PC-3 (cell line): ENCODE results near the gene HOGA1. TPM values are rescaled to one million over a fixed set of nuclear protein-coding genes. Genes with fewer than 3 reads are reported as not detected.
A peak's percentile ranks its signal among the peaks of the same experiment; 100 is the strongest.

Source experiments
- ATAC-seq: fragments of 200-7000 bp; cut with Tn5 transposase; 2 replicates; pipeline ENCODE4 v1.9.1; 2020; ENCODE audit warnings: mild to moderate bottlenecking, moderate library complexity
- BruUV-seq: library from RNA; stranded (reverse); fragments of 400-500 nt; replicated peaks from 2 replicates; lab custom pipeline; 2021; lab: Mats Ljungman, UMichigan
- CTCF ChIA-PET: fragments of 300-600 bp; sonication (Branson Sonifier 250); formaldehyde crosslinking; loops from one replicate; lab custom pipeline; 2022; ENCODE audit warnings: antibody characterized with exemption; lab: Charles Lee
- POLR2A ChIA-PET: fragments of 300-600 bp; sonication (Branson Sonifier 250); formaldehyde crosslinking; loops from one replicate; lab custom pipeline; 2022; ENCODE audit warnings: antibody characterized with exemption; ENCODE audit not compliant: unreplicated experiment; lab: Charles Lee
- DNase-seq: peaks from one replicate; pipeline ENCODE4 v3.0.0-alpha.2; 2015
- H2AFZ ChIP-seq: fragments of 300-600 bp; sonication (generic); 2 replicates; pipeline ENCODE4 v1.6.0; 2016; ENCODE audit warnings: antibody characterized with exemption, low read length
- H3F3A ChIP-seq: fragments of 300-600 bp; sonication (generic); one replicate; pipeline ENCODE4 v1.6.0; 2017; ENCODE audit warnings: antibody characterized with exemption, low read length, control low read depth, mild to moderate bottlenecking; ENCODE audit not compliant: unreplicated experiment
- H3K27ac ChIP-seq: fragments of 300-600 bp; sonication (generic); 2 replicates; pipeline ENCODE4 v1.5.1; 2016; ENCODE audit warnings: mild to moderate bottlenecking, low read length
- H3K27me3 ChIP-seq: fragments of 300-600 bp; sonication (generic); 2 replicates; pipeline ENCODE4 v1.6.1; 2016; ENCODE audit warnings: low read length, mixed read lengths
- H3K36me3 ChIP-seq: fragments of 300-600 bp; sonication (generic); 2 replicates; pipeline ENCODE4 v1.6.1; 2016; ENCODE audit warnings: low read depth, mixed run types, low read length, mixed read lengths
- H3K4me1 ChIP-seq: fragments of 300-600 bp; sonication (generic); 2 replicates; pipeline ENCODE4 v1.5.1; 2016; ENCODE audit warnings: low read length; ENCODE audit not compliant: insufficient read depth
- H3K4me2 ChIP-seq: fragments of 300-600 bp; sonication (generic); 2 replicates; pipeline ENCODE4 v1.6.0; 2016; ENCODE audit warnings: low read length
- H3K4me3 ChIP-seq: fragments of 300-600 bp; sonication (generic); 2 replicates; pipeline ENCODE4 v1.5.1; 2016; ENCODE audit warnings: mild to moderate bottlenecking, low read length, mixed read lengths
- H3K79me2 ChIP-seq: fragments of 300-600 bp; sonication (generic); 2 replicates; pipeline ENCODE4 v1.6.1; 2017; ENCODE audit warnings: low read length, mixed read lengths
- H3K9ac ChIP-seq: fragments of 300-600 bp; sonication (generic); 2 replicates; pipeline ENCODE4 v1.6.0; 2016; ENCODE audit warnings: mild to moderate bottlenecking, low read length
- H3K9me2 ChIP-seq: fragments of 300-600 bp; sonication (generic); replicated peaks from 2 replicates; pipeline ENCODE4 v1.6.1; 2016; ENCODE audit warnings: mixed run types, low read length, mixed read lengths
- H3K9me3 ChIP-seq: fragments of 300-600 bp; sonication (generic); 2 replicates; pipeline ENCODE4 v1.6.1; 2016; ENCODE audit warnings: low read length, mixed read lengths
- H4K20me1 ChIP-seq: fragments of 300-600 bp; sonication (generic); 2 replicates; pipeline ENCODE4 v1.6.1; 2016; ENCODE audit warnings: low read length, mixed read lengths
- EZH2 ChIP-seq: fragments of 300-600 bp; sonication (generic); IDR thresholded peaks from one replicate; pipeline ENCODE4 v1.6.1; 2017; ENCODE audit warnings: antibody characterized with exemption, mild to moderate bottlenecking, low read length; ENCODE audit not compliant: unreplicated experiment
- EZH2phosphoT487 ChIP-seq: fragments of 300-600 bp; sonication (generic); IDR thresholded peaks from 2 replicates; pipeline ENCODE4 v1.6.1; 2018; ENCODE audit warnings: mild to moderate bottlenecking, antibody characterized with exemption, low read length, borderline replicate concordance
- intact Hi-C: fragments of 100-400 bp; cut with micrococcal nuclease; formaldehyde crosslinking; loops from 2 replicates; pipeline ENCODE4 v1.9.0; 2023
- total RNA-seq: library from RNA; depleted of rRNA; stranded (reverse); fragments of >200 nt; gene quantifications from 2 replicates; pipeline ENCODE4 v1.2.3, GENCODE V29; 2014
- TF ChIP-seq, protein P1 (sequence below): fragments of 300-600 bp; sonication (generic); conservative IDR thresholded peaks from 2 replicates; pipeline ENCODE4 v1.5.1; 2017; ENCODE audit warnings: antibody characterized with exemption, low read depth, mild to moderate bottlenecking, low read length

HOGA1 gene
- total RNA-seq, 1 experiment from 2014 or later: 0.15 TPM

- H3K27ac ChIP-seq: peak overlapping the region; percentile 99
- peak; percentile 67 for ATAC-seq
- H3F3A ChIP-seq: no peaks in the 10 kb centered on the region
- peaks cover 15% of the 10 kb centered on the region; the same call in 1 of the 2 replicates for H3K79me2 ChIP-seq
- ChIA-PET CTCF (no interaction called here), POLR2A (no interaction called here)
- peak overlapping the region; percentile 87 for H3K9ac ChIP-seq
- H3K27me3 ChIP-seq: no peaks in the 10 kb centered on the region
- H3K4me2 ChIP-seq: peak overlapping the region; percentile 71
- H3K4me3 ChIP-seq: peak overlapping the region; percentile 16; the same call in 1 of the 2 replicates
- H3K9me3 ChIP-seq: no peaks in the 10 kb centered on the region
- peaks cover 41% of the 10 kb centered on the region for H3K4me1 ChIP-seq
- peak; percentile 95 for DNase-seq
- H2AFZ ChIP-seq: peak overlapping the region; percentile 72
- no peaks in the 10 kb centered on the region for H4K20me1 ChIP-seq
- intact Hi-C loops: loop anchor here (2.0 to 5.0 kb wide), 2 partner anchors 44 to 60 kb away; partner anchors contain the start of genes MMS19 and UBTD1
- TF ChIP-seq EZH2: no peak
- no peaks in the 10 kb centered on the region for H3K36me3 ChIP-seq
- H3K9me2 ChIP-seq: no peaks in the 10 kb centered on the region
- BruUV-seq: TSS peak; percentile 41
These were observed 41.8 kb upstream of the HOGA1 start for GRCh38 chr10:97542169-97543024.

GRCh38 chr10:97543025-97543546, 41.1 kb upstream of the HOGA1 start:
- no peaks in the 10 kb centered on the region for H3K36me3 ChIP-seq
- no peaks in the 10 kb centered on the region for H3K27me3 ChIP-seq
- CTCF ChIA-PET: no interaction called here
- no TSS peak for BruUV-seq
- H3K9ac ChIP-seq: peak overlapping the region; percentile 87
- H4K20me1 ChIP-seq: no peaks in the 10 kb centered on the region
- no peaks in the 10 kb centered on the region for H3K9me3 ChIP-seq
- intact Hi-C loops: loop anchor here (2.0 to 5.0 kb wide), 2 partner anchors 44 to 61 kb away; partner anchors contain the start of genes MMS19 and UBTD1
- DNase-seq (peak; percentile 88), ATAC-seq (peak; percentile 76)
- H3K4me1 ChIP-seq: peaks cover 41% of the 10 kb centered on the region
- H3K27ac ChIP-seq: peak overlapping the region; percentile 99
- no peaks in the 10 kb centered on the region for H3F3A ChIP-seq
- H3K4me3 ChIP-seq: peak overlapping the region; percentile 23; the same call in 1 of the 2 replicates
- H3K4me2 ChIP-seq: peak overlapping the region; percentile 76
- peaks cover 15% of the 10 kb centered on the region; the same call in 1 of the 2 replicates for H3K79me2 ChIP-seq
- POLR2A ChIA-PET: no interaction called here
- no peak overlapping the region; the same call in 1 of the 2 replicates for H2AFZ ChIP-seq
- no peaks in the 10 kb centered on the region for H3K9me2 ChIP-seq
- no peak for TF ChIP-seq EZH2phosphoT487
- no peak for TF ChIP-seq EZH2
- TF ChIP-seq, protein P1, sequence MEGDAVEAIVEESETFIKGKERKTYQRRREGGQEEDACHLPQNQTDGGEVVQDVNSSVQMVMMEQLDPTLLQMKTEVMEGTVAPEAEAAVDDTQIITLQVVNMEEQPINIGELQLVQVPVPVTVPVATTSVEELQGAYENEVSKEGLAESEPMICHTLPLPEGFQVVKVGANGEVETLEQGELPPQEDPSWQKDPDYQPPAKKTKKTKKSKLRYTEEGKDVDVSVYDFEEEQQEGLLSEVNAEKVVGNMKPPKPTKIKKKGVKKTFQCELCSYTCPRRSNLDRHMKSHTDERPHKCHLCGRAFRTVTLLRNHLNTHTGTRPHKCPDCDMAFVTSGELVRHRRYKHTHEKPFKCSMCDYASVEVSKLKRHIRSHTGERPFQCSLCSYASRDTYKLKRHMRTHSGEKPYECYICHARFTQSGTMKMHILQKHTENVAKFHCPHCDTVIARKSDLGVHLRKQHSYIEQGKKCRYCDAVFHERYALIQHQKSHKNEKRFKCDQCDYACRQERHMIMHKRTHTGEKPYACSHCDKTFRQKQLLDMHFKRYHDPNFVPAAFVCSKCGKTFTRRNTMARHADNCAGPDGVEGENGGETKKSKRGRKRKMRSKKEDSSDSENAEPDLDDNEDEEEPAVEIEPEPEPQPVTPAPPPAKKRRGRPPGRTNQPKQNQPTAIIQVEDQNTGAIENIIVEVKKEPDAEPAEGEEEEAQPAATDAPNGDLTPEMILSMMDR: no peak

DNA sequence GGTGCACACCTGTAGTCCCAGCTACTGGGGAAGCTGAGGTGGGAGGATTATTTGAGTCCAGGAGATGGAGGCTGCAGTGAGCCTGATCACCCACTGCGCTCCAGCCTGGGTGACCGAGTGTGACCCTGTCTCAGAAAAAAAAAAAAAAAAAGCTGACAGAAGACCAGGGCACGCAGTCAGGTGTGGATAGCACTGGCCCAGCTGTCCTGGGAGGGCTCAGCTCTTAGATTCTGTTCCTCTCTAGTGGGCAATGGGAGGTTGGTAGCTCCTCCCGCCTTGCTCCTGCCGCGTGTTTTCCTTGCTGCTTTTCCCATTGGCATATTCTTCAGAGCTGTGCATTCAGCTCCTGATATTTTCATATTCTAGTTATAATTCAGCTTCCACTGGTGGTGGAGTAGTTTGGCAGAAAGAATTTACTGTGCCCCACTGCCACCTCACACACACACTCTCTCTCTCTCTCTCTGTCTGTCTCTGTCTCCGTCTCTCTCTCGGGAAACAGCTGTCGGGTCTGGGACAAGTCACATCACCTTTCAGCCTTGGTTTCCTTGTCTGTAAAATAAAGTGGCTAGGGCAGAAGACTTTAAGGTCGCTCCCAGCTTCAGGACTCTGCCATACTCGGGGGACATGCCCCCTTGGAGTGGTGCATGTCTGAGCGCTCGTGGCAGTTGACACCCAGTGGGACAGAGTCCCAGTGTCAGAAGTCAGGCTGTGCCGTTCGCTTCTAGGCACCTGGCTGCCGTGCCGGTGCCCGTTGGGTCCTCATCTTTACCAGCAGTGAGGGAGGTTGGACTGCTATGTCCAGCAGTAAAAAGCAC, 37.5 kb upstream of the HOGA1 start:
- no peak for DNase-seq
- no peaks in the 10 kb centered on the region for H3K9me3 ChIP-seq
- ChIA-PET POLR2A (no interaction called here), CTCF (no interaction called here)
- no peak overlapping the region for H3K4me3 ChIP-seq
- no peak overlapping the region for H3K27ac ChIP-seq
- TF ChIP-seq EZH2phosphoT487 (no peak), EZH2 (no peak)
- TF ChIP-seq, protein P1: no peak
- no peak overlapping the region for H3K9ac ChIP-seq
- no peaks in the 10 kb centered on the region for H4K20me1 ChIP-seq
- intact Hi-C loops: no loop called here
- H3K79me2 ChIP-seq: 0 out of 2 replicates have a peak, but pooled peaks cover 3% of the 10 kb centered on the region
- no peaks in the 10 kb centered on the region for H3K9me2 ChIP-seq
- H3F3A ChIP-seq: no peaks in the 10 kb centered on the region
- no peaks in the 10 kb centered on the region for H3K36me3 ChIP-seq
- no peak overlapping the region for H3K4me2 ChIP-seq
- H3K27me3 ChIP-seq: no peaks in the 10 kb centered on the region
- BruUV-seq: no TSS peak
- peaks cover 22% of the 10 kb centered on the region for H3K4me1 ChIP-seq
- no peak overlapping the region for H2AFZ ChIP-seq
- ATAC-seq: no peak
